ENCODE results near the gene CXCL11.

CXCL11 gene

DNA sequence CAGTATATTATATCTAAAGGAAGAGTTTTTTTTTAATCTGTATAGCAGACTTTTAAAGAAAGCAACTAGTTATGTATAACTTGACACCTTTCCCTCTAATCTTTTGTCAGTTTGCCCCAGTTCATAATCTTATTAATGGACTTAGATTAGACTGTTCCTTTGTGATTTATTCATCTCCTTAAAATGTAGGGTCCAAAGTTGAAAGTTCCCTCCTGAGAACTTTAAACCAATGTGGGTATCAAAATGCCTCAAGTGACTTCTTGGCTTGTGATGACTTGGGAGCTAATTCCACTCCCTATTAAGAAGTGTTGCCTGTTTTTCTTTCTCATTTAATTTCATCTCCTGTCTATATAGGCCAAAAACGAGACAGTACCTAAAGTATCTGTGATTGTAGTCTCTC lies 38.8 kb downstream of the CXCL11 start:
- H3K4me3 ChIP-seq (ENCODE audit: low read length) = no peak overlapping the region
- H2AFZ ChIP-seq (ENCODE audit: low read depth, low read length) = 0 out of 2 replicates have a peak overlapping the region, but pooled peaks have one; percentile 30
- H4K20me1 ChIP-seq (ENCODE audit: insufficient read depth, low read length) = no peaks in the 10 kb centered on the region
- H3K9me3 ChIP-seq (ENCODE audit: insufficient read depth, low read length) = no peaks in the 10 kb centered on the region
- no peaks in the 10 kb centered on the region for H3K36me3 ChIP-seq (replicated peaks; ENCODE audit: low read depth, low read length)
- H3K4me2 ChIP-seq (ENCODE audit: low read length) = no peak overlapping the region
- no peaks in the 10 kb centered on the region for H3K79me2 ChIP-seq (ENCODE audit: low read length)
- H3K4me1 ChIP-seq (ENCODE audit: low read length) = peaks cover 36% of the 10 kb centered on the region
- H3K27me3 ChIP-seq (ENCODE audit: low read depth, low read length) = no peaks in the 10 kb centered on the region
- H3K9ac ChIP-seq (ENCODE audit: low read length) = peak overlapping the region; percentile 6; the same call in 1 of the 2 replicates
- no peak overlapping the region for H3K27ac ChIP-seq (ENCODE audit: low read length)
- no peak for TF ChIP-seq EZH2phosphoT487 (IDR thresholded peaks at IDR 0.05; ENCODE audit: low read depth)
- TF ChIP-seq, protein P1, sequence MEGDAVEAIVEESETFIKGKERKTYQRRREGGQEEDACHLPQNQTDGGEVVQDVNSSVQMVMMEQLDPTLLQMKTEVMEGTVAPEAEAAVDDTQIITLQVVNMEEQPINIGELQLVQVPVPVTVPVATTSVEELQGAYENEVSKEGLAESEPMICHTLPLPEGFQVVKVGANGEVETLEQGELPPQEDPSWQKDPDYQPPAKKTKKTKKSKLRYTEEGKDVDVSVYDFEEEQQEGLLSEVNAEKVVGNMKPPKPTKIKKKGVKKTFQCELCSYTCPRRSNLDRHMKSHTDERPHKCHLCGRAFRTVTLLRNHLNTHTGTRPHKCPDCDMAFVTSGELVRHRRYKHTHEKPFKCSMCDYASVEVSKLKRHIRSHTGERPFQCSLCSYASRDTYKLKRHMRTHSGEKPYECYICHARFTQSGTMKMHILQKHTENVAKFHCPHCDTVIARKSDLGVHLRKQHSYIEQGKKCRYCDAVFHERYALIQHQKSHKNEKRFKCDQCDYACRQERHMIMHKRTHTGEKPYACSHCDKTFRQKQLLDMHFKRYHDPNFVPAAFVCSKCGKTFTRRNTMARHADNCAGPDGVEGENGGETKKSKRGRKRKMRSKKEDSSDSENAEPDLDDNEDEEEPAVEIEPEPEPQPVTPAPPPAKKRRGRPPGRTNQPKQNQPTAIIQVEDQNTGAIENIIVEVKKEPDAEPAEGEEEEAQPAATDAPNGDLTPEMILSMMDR (IDR thresholded peaks at IDR 0.05; ENCODE audit: low read depth, low read length) = no peak

DNA sequence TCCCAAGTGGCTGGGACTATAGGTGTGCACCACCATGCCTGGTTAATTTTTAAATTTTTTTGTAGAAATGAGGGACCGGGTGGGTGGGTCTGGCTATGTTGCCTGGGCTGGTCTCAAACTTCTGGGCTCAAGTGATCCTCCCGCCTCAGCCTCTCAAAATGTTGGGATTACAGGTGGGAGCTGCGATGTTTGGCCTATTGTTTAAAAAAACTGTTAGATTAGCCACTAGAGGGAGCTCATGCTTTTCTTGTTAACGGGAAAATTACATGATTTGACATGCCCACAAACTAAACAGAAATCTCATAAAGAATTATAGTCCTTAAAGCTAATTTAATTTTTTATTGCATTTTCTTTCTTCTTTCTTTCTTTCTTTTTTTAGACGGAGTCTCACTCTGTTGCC lies 40.1 kb downstream of the CXCL11 start:
- H3K27ac ChIP-seq (ENCODE audit: low read length) = no peak overlapping the region
- no peak overlapping the region for H2AFZ ChIP-seq (ENCODE audit: low read depth, low read length)
- peaks cover 36% of the 10 kb centered on the region for H3K4me1 ChIP-seq (ENCODE audit: low read length)
- no peak overlapping the region for H3K9ac ChIP-seq (ENCODE audit: low read length)
- no peak overlapping the region for H3K4me2 ChIP-seq (ENCODE audit: low read length)
- H3K4me3 ChIP-seq (ENCODE audit: low read length) = no peak overlapping the region
- no peak for TF ChIP-seq EZH2phosphoT487 (IDR thresholded peaks at IDR 0.05; ENCODE audit: low read depth)
- TF ChIP-seq, protein P1 (IDR thresholded peaks at IDR 0.05; ENCODE audit: low read depth, low read length) = peak; percentile 67
- H3K27me3 ChIP-seq (ENCODE audit: low read depth, low read length) = no peaks in the 10 kb centered on the region
- H3K79me2 ChIP-seq (ENCODE audit: low read length) = peaks cover under 1% of the 10 kb centered on the region
- no peaks in the 10 kb centered on the region for H3K9me3 ChIP-seq (ENCODE audit: insufficient read depth, low read length)
- no peaks in the 10 kb centered on the region for H4K20me1 ChIP-seq (ENCODE audit: insufficient read depth, low read length)
- H3K36me3 ChIP-seq (replicated peaks; ENCODE audit: low read depth, low read length) = no peaks in the 10 kb centered on the region

DNA sequence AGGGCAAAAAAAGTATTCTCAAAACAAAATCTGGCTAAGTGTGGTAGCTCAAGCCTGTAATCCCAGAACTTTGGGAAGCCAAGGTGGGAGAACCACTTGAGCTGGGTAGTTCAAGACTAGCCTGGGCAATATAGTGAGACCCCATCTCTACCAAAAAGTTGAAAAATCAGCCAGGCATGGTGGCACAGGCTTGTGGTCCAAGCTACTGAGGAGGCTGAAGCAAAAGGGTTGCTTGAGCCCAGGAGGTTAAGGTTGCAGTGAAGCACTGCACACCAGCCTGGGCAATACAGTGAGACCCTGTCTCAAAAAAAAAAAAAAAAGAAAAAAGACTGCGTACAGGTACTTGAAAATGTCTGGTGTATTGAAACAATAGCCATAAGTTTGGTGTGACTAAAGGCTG lies 43.4 kb downstream of the CXCL11 start:
- H4K20me1 ChIP-seq (ENCODE audit: insufficient read depth, low read length) = peaks cover 19% of the 10 kb centered on the region; the same call in 1 of the 2 replicates
- H3K27me3 ChIP-seq (ENCODE audit: low read depth, low read length) = no peaks in the 10 kb centered on the region
- H3K36me3 ChIP-seq (replicated peaks; ENCODE audit: low read depth, low read length) = peaks cover 8% of the 10 kb centered on the region
- H3K4me2 ChIP-seq (ENCODE audit: low read length) = no peak overlapping the region
- H2AFZ ChIP-seq (ENCODE audit: low read depth, low read length) = no peak overlapping the region
- H3K27ac ChIP-seq (ENCODE audit: low read length) = no peak overlapping the region
- no peak overlapping the region for H3K4me3 ChIP-seq (ENCODE audit: low read length)
- H3K9ac ChIP-seq (ENCODE audit: low read length) = no peak overlapping the region
- H3K4me1 ChIP-seq (ENCODE audit: low read length) = peaks cover 32% of the 10 kb centered on the region
- TF ChIP-seq, protein P1 (IDR thresholded peaks at IDR 0.05; ENCODE audit: low read depth, low read length) = no peak
- TF ChIP-seq EZH2phosphoT487 (IDR thresholded peaks at IDR 0.05; ENCODE audit: low read depth) = no peak
- H3K79me2 ChIP-seq (ENCODE audit: low read length) = peaks cover 33% of the 10 kb centered on the region
- H3K9me3 ChIP-seq (ENCODE audit: insufficient read depth, low read length) = no peaks in the 10 kb centered on the region

GRCh38 chr4:75989846-75990528 lies 45.9 kb downstream of the CXCL11 start:
- Histone ChIP-seq H3K9me3 (ENCODE audit: insufficient read depth, low read length) (no peaks in the 10 kb centered on the region), H4K20me1 (ENCODE audit: insufficient read depth, low read length) (peaks cover 31% of the 10 kb centered on the region), H3K4me2 (ENCODE audit: low read length) (peak overlapping the region; percentile 90), H3K9ac (ENCODE audit: low read length) (peak overlapping the region; percentile 90), H3K36me3 (replicated peaks; ENCODE audit: low read depth, low read length) (peaks cover 14% of the 10 kb centered on the region), H2AFZ (ENCODE audit: low read depth, low read length) (no peak overlapping the region), H3K4me3 (ENCODE audit: low read length) (peak overlapping the region; percentile 97), H3K4me1 (ENCODE audit: low read length) (peaks cover 20% of the 10 kb centered on the region), H3K27me3 (ENCODE audit: low read depth, low read length) (no peaks in the 10 kb centered on the region), H3K79me2 (ENCODE audit: low read length) (peaks cover 58% of the 10 kb centered on the region), H3K27ac (ENCODE audit: low read length) (peak overlapping the region; percentile 34)
- TF ChIP-seq EZH2phosphoT487 (IDR thresholded peaks at IDR 0.05; ENCODE audit: low read depth) = no peak
- TF ChIP-seq, protein P1 (IDR thresholded peaks at IDR 0.05; ENCODE audit: low read depth, low read length) = no peak
